GM23248 (cell line): ENCODE results near the gene ARHGAP26.
"Not testable (repeated sequence)": the region's sequence is repeated elsewhere in the genome, so short reads cannot be mapped to it uniquely, and the experiment has no call there.

Source experiments
- EZH2 ChIP-seq: fragments of 200-600 bp; sonication (generic); IDR thresholded peaks from 2 replicates; pipeline ENCODE4 v1.6.1; 2018; ENCODE audit warnings: antibody characterized with exemption, mild to moderate bottlenecking; ENCODE audit not compliant: insufficient read depth, poor library complexity, severe bottlenecking
- EZH2phosphoT487 ChIP-seq: fragments of 200-600 bp; sonication (generic); IDR thresholded peaks from 2 replicates; pipeline ENCODE4 v1.6.1; 2018; ENCODE audit warnings: antibody characterized with exemption, moderate library complexity, mild to moderate bottlenecking, low read depth; ENCODE audit not compliant: insufficient read depth

- not testable (repeated sequence) for TF ChIP-seq EZH2, EZH2phosphoT487
Observed at GRCh38 chr5:143094608-143095007, 324.4 kb downstream of the ARHGAP26 start.
